ENCODE results near the gene KRTAP5-7. TPM values are rescaled to one million over a fixed set of nuclear protein-coding genes. Genes with fewer than 3 reads are reported as not detected.
"Not testable (repeated sequence)": the region's sequence is repeated elsewhere in the genome, so short reads cannot be mapped to it uniquely, and the experiment has no call there.

The KRTAP5-7 gene
- total RNA-seq, 1 experiment from 2014 or later: not detected

DNA sequence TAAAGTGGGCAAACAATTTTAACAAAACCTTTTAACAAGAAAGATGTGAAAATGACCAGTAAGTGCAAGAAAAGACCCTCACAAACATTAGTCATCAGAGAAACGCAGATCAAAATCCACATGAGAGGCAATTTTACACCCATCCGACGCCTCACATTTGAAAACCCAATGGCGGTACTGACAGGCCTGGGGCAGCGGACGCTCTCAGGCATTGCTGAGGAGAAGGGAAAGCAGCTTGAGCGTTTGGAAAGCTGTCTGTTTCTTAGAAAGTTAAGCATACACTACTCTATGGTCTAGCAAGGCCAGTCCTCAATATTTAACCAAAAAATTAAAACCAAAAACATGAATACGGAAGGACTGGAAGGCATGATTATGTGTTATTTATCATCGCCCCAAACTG lies 8.8 kb downstream of the KRTAP5-7 start:
- no peak overlapping the region for H3K4me2 ChIP-seq (ENCODE audit: low read length)
- H3K9me3 ChIP-seq (ENCODE audit: low read length): no peaks in the 10 kb centered on the region
- BruUV-seq (replicated peaks): no TSS peak
- DNase-seq: no peak
- H3K4me3 ChIP-seq (ENCODE audit: low read length): no peak overlapping the region
- no peaks in the 10 kb centered on the region for H4K20me1 ChIP-seq (ENCODE audit: low read length)
- H2AFZ ChIP-seq (ENCODE audit: low read length): no peak overlapping the region
- ChIA-PET POLR2A (ENCODE audit: unreplicated experiment) (no interaction called here), CTCF (no interaction called here)
- H3K27me3 ChIP-seq (ENCODE audit: low read length): peaks cover 3% of the 10 kb centered on the region
- H3F3A ChIP-seq (ENCODE audit: low read length, unreplicated experiment): no peaks in the 10 kb centered on the region
- H3K27ac ChIP-seq (ENCODE audit: low read length): no peak overlapping the region
- intact Hi-C loops (cut with micrococcal nuclease): no loop called here
- ATAC-seq: no peak
- no peaks in the 10 kb centered on the region for H3K36me3 ChIP-seq (ENCODE audit: low read depth, low read length)
- H3K4me1 ChIP-seq (ENCODE audit: insufficient read depth, low read length): no peaks in the 10 kb centered on the region
- no peak for TF ChIP-seq EZH2 (IDR thresholded peaks at IDR 0.05; ENCODE audit: low read length, unreplicated experiment)
- TF ChIP-seq, protein P1, sequence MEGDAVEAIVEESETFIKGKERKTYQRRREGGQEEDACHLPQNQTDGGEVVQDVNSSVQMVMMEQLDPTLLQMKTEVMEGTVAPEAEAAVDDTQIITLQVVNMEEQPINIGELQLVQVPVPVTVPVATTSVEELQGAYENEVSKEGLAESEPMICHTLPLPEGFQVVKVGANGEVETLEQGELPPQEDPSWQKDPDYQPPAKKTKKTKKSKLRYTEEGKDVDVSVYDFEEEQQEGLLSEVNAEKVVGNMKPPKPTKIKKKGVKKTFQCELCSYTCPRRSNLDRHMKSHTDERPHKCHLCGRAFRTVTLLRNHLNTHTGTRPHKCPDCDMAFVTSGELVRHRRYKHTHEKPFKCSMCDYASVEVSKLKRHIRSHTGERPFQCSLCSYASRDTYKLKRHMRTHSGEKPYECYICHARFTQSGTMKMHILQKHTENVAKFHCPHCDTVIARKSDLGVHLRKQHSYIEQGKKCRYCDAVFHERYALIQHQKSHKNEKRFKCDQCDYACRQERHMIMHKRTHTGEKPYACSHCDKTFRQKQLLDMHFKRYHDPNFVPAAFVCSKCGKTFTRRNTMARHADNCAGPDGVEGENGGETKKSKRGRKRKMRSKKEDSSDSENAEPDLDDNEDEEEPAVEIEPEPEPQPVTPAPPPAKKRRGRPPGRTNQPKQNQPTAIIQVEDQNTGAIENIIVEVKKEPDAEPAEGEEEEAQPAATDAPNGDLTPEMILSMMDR (conservative IDR thresholded peaks at IDR 0.05; ENCODE audit: low read depth, low read length): no peak
- TF ChIP-seq EZH2phosphoT487 (IDR thresholded peaks at IDR 0.05; ENCODE audit: borderline replicate concordance, low read length): no peak
- no peaks in the 10 kb centered on the region for H3K79me2 ChIP-seq (ENCODE audit: low read length)
- no peak overlapping the region for H3K9ac ChIP-seq (ENCODE audit: low read length)
- no peaks in the 10 kb centered on the region for H3K9me2 ChIP-seq (replicated peaks; ENCODE audit: low read length)

DNA sequence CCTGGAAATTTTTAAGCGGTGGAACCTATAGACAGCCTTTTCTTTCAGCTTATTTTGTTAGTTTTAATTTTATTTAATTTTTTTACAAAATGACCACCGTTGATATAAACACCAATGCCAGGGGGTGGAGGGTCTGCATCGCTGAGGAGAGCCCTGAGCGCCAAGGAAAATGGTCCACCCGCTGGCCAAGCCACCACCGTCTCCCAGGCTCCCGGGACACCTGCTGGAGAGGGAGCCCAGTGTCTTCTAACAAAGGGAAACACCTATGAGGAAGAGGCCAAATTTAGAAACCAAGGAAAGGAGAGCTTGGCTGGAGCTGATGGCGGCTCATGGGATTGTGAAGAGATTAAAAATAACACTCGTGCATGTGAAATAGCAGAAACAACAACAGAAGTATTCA lies 10.5 kb downstream of the KRTAP5-7 start:
- CTCF ChIA-PET: no interaction called here
- no peak overlapping the region for H3K9ac ChIP-seq (ENCODE audit: low read length)

DNA sequence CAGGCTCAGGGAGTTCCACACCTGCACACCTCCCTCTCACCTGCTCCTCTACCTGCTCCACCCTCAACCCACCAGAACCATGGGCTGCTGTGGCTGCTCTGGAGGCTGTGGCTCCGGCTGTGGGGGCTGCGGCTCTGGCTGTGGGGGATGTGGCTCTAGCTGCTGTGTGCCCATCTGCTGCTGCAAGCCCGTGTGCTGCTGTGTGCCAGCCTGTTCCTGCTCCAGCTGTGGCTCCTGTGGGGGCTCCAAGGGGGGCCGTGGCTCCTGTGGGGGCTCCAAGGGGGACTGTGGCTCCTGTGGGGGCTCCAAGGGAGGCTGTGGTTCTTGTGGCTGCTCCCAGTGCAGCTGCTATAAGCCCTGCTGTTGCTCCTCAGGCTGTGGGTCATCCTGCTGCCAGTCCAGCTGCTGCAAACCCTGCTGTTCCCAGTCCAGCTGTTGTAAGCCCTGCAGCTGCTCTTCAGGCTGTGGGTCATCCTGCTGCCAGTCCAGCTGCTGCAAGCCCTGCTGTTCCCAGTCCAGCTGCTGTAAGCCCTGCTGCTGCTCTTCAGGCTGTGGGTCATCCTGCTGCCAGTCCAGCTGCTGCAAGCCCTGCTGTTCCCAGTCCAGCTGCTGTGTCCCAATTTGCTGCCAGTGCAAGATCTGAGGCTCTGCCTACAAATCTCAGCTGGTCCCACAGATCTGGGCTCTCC lies 11.1 kb downstream of the KRTAP5-7 start, which contains the start of gene KRTAP5-8:
Gene KRTAP5-8 (plus strand): TSS at position 49 of the 689 bp plus-strand sequence. CDS start 31 bp downstream, at position 80.
- H3K4me2 ChIP-seq (ENCODE audit: low read length); H3K4me3 ChIP-seq (ENCODE audit: low read length); H3F3A ChIP-seq (ENCODE audit: low read length, unreplicated experiment); DNase-seq; CTCF ChIA-PET; H3K36me3 ChIP-seq (ENCODE audit: low read depth, low read length); H3K9ac ChIP-seq (ENCODE audit: low read length); H3K79me2 ChIP-seq (ENCODE audit: low read length); POLR2A ChIA-PET (ENCODE audit: unreplicated experiment); H3K27ac ChIP-seq (ENCODE audit: low read length); ATAC-seq; H3K4me1 ChIP-seq (ENCODE audit: insufficient read depth, low read length); H2AFZ ChIP-seq (ENCODE audit: low read length); H4K20me1 ChIP-seq (ENCODE audit: low read length); H3K9me3 ChIP-seq (ENCODE audit: low read length); intact Hi-C loops (cut with micrococcal nuclease); H3K9me2 ChIP-seq (replicated peaks; ENCODE audit: low read length); BruUV-seq (replicated peaks): not testable (repeated sequence)
- H3K27me3 ChIP-seq (ENCODE audit: low read length): peaks cover 11% of the 10 kb centered on the region

More for the DNA sequence above, 10.5 kb downstream of the KRTAP5-7 start:
- H3K36me3 ChIP-seq (ENCODE audit: low read depth, low read length): no peaks in the 10 kb centered on the region
- ATAC-seq (no peak), DNase-seq (no peak)
- H2AFZ ChIP-seq (ENCODE audit: low read length): no peak overlapping the region
- H3K27ac ChIP-seq (ENCODE audit: low read length): no peak overlapping the region
- no TSS peak for BruUV-seq (replicated peaks)
- no peak overlapping the region for H3K4me2 ChIP-seq (ENCODE audit: low read length)
- POLR2A ChIA-PET (ENCODE audit: unreplicated experiment): no interaction called here
- H3K4me1 ChIP-seq (ENCODE audit: insufficient read depth, low read length): no peaks in the 10 kb centered on the region
- H3F3A ChIP-seq (ENCODE audit: low read length, unreplicated experiment): no peaks in the 10 kb centered on the region
- no peaks in the 10 kb centered on the region for H3K9me2 ChIP-seq (replicated peaks; ENCODE audit: low read length)
- peaks cover 11% of the 10 kb centered on the region for H3K27me3 ChIP-seq (ENCODE audit: low read length)
- intact Hi-C loops (cut with micrococcal nuclease): no loop called here
- no peaks in the 10 kb centered on the region for H3K9me3 ChIP-seq (ENCODE audit: low read length)
- H3K4me3 ChIP-seq (ENCODE audit: low read length): no peak overlapping the region
- no peaks in the 10 kb centered on the region for H4K20me1 ChIP-seq (ENCODE audit: low read length)
- no peaks in the 10 kb centered on the region for H3K79me2 ChIP-seq (ENCODE audit: low read length)
- TF ChIP-seq, protein P1 (conservative IDR thresholded peaks at IDR 0.05; ENCODE audit: low read depth, low read length): no peak
- no peak for TF ChIP-seq EZH2phosphoT487 (IDR thresholded peaks at IDR 0.05; ENCODE audit: borderline replicate concordance, low read length)
- no peak for TF ChIP-seq EZH2 (IDR thresholded peaks at IDR 0.05; ENCODE audit: low read length, unreplicated experiment)
